ENCODE data around the gene NOCT. TPM values are rescaled to one million over a fixed set of nuclear protein-coding genes. Genes with fewer than 3 reads are reported as not detected.

NOCT gene
- total RNA-seq, 1 experiment from 2014 or later, result 20.4 TPM

- no TSS peak for BruUV-seq (replicated peaks)
- RAD21 ChIA-PET (ENCODE audit: low non-redundant PET in 1 of 2, low total read pairs in 2 of 2, uncharacterized antibody in 2 of 2, unreplicated experiment in 2 of 2), result no interaction called here
Measured at GRCh38 chr4:139044291-139044690, 28.7 kb downstream of the NOCT start.

More at GRCh38 chr4:139044291-139044690, 28.7 kb downstream of the NOCT start:
- Histone ChIP-seq H3K27me3 (ENCODE audit: insufficient read depth, low read length) (no peaks in the 10 kb centered on the region), H3K4me1 (ENCODE audit: control insufficient read depth in 1 of 2, insufficient read depth in 2 of 2, low read length in 2 of 2) (no peaks in the 10 kb centered on the region), H4K20me1 (ENCODE audit: insufficient read depth) (peaks cover 5% of the 10 kb centered on the region; the same call in 1 of the 2 replicates), H3K27ac (ENCODE audit: low read depth, low read length) (no peak overlapping the region), H3K9me2 (ENCODE audit: insufficient read depth) (no peaks in the 10 kb centered on the region), H3K4me3 (replicated peaks in 1 of 2; ENCODE audit: low read depth in 1 of 2, low read length in 2 of 2) (no peak overlapping the region), H3K4me2 (ENCODE audit: low read length) (no peak overlapping the region), H2AFZ (ENCODE audit: low read depth, low read length, poor library complexity, severe bottlenecking) (no peak overlapping the region), H3K9me3 (ENCODE audit: control insufficient read depth in 1 of 2, insufficient read depth in 1 of 2, low read depth in 1 of 2, low read length in 2 of 2) (no peaks in the 10 kb centered on the region), H3K9ac (ENCODE audit: low read length) (no peak overlapping the region), H3K36me3 (ENCODE audit: control insufficient read depth in 1 of 2, insufficient read depth in 2 of 2, low read length in 2 of 2) (peaks cover 16 to 24% of the 10 kb centered on the region in 2 experiments; a peak in 3 of 4 replicates), H3K79me2 (ENCODE audit: insufficient read depth, low read length) (peaks cover 86% of the 10 kb centered on the region)
- DNase-seq (ENCODE audit: low read depth, low spot score), result no peak
- ChIA-PET CTCF (interaction anchor here (2.7 kb wide), 1 partner anchor 14 kb away, joined by 10 read pairs; no protein-coding TSS in a partner anchor), POLR2A (interaction anchor here (1.5 kb wide), 1 partner anchor 30 kb away, joined by 6 read pairs; no protein-coding TSS in a partner anchor)
- no peak for ATAC-seq
- TF ChIP-seq YY1 (IDR thresholded peaks at IDR 0.05; ENCODE audit: extremely low read depth, insufficient replicate concordance, low read depth, low read length) (no peak), CTCF (IDR thresholded peaks at IDR 0.05 in 2 of 3, conservative IDR thresholded peaks at IDR 0.05 in 1 of 3; ENCODE audit: borderline replicate concordance in 1 of 3, insufficient read depth in 1 of 3, low read depth in 2 of 3, low read length in 2 of 3) (no peak), CBX3 (IDR thresholded peaks at IDR 0.05; ENCODE audit: low read depth) (no peak), POLR2AphosphoS5 (IDR thresholded peaks at IDR 0.05; ENCODE audit: low read depth, low read length) (no peak), RAD21 (IDR thresholded peaks at IDR 0.05; ENCODE audit: low read depth) (no peak), REST (IDR thresholded peaks at IDR 0.05; ENCODE audit: low read depth) (no peak), CEBPB (IDR thresholded peaks at IDR 0.05; ENCODE audit: low read depth) (no peak), EGR1 (IDR thresholded peaks at IDR 0.05; ENCODE audit: low read depth) (no peak), ELF1 (IDR thresholded peaks at IDR 0.05; ENCODE audit: borderline replicate concordance, low read depth) (no peak), EZH2phosphoT487 (IDR thresholded peaks at IDR 0.05; ENCODE audit: borderline replicate concordance) (no peak)
- intact Hi-C loops (cut with micrococcal nuclease), result no loop called here

Data from HCT116 (cell line).